ENCODE measurements around the gene DACH1.

DNA sequence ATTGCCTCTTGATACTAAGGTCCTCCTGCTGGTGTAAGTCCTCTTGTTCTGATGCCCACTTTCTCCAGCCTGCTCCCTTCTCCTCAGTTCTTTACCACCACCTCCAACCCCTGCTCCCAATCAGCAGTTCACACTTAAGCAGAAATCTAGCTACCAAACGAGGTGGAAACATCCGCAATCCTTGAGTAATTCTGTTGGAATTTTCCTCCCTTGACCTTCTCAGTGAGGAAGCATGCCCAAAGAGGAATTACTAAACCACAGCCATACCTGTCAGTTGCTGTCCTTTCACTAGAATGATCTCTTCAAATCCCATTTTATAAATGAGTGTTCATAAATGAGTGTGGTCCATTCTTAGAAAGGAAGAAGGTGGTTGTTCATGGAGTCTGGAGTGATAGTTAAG is 289.9 kb downstream of the DACH1 start:
- TF ChIP-seq, protein P1, sequence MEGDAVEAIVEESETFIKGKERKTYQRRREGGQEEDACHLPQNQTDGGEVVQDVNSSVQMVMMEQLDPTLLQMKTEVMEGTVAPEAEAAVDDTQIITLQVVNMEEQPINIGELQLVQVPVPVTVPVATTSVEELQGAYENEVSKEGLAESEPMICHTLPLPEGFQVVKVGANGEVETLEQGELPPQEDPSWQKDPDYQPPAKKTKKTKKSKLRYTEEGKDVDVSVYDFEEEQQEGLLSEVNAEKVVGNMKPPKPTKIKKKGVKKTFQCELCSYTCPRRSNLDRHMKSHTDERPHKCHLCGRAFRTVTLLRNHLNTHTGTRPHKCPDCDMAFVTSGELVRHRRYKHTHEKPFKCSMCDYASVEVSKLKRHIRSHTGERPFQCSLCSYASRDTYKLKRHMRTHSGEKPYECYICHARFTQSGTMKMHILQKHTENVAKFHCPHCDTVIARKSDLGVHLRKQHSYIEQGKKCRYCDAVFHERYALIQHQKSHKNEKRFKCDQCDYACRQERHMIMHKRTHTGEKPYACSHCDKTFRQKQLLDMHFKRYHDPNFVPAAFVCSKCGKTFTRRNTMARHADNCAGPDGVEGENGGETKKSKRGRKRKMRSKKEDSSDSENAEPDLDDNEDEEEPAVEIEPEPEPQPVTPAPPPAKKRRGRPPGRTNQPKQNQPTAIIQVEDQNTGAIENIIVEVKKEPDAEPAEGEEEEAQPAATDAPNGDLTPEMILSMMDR (IDR thresholded peaks at IDR 0.05), result no peak
- no peak for TF ChIP-seq POLR2A (IDR thresholded peaks at IDR 0.05)

Measured in esophagus squamous epithelium (tissue), 4 donors.